Suppressor macrophage (primary cell): ENCODE data around the gene CACNG5.

Source experiments
- DNase-seq, 4 experiments: peaks; one replicate each; pipeline ENCODE4 v3.0.0-alpha.2; 2020 to 2022

The CACNG5 gene

DNA sequence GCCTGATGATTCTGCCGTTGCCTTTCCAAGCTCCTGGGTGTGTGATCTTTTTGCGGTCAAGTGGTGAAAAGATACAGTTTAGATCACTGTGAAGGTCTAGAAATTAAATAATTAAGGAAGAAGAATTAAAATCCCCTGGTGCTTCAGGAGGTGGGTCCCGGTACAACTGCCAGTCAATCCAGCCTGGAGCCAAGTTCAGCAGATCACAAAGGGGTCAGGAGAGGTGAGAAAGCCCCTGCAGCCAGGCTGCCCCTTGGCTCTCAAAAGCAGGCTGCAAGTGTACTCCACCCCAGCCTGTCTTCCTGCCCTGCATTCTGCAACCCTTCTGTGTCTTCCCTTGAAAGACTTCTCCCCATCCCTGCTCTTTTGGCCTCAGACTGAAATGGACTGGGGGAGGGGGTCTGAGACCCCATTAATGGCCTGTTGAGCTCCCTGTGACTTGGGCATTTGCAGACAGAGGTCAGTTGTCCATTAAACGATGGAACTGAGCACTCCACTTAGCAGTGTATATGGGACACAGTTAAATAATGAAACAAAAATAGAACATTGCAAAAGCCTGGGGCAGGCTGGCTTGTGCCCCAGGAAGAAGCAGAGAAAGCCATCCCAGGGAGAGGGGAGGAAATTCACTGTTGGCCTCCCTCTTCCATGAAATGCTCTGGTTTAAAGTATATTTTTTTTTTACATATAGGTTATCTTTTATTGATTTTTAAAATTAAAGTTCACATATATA is 15.1 kb downstream of the CACNG5 start:
- peak in 2 of 4 experiments; percentile 12 to 28 for DNase-seq

DNA sequence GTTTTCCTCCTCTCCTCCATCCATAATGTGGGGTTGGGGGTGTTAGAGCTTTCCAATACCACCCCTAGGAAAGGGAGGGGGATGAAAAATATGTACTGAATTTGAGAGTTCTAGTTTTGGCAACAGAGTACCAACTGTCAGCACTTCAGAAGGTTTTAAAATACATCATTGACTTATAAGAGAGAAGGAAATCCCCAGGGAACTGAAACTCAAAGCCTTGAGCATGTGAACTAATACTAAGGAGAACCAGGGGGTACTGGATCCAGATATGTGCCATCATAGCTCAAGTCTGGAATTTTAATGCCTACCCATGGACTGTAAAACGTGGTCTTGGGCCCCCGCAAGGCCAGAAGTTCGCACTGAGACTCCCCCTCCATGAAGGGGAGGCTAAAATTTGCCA is 15.8 kb downstream of the CACNG5 start:
- DNase-seq = peak; percentile 14 to 70 (median 43)

DNA sequence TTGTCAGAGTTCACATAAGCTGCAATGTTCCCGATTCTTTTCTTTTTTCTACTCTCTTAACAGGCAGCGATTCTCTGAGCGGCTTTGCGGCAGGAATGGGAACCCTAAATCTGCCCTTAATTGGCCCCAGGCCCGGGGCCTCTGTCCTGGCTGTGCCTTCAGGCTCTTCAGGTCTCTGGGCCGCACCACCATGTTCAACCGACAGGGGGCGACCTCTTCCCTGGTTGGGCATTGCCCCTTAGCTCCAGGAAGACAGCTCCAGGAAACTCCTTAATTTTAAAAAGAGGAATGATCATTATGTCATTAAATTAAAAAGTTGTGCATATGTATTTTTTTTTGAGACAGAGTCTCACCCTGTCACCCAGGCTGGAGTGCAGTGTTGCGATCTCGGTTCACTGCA is 20.3 kb downstream of the CACNG5 start:
- DNase-seq = peak in 2 of 4 experiments; percentile 7 to 27

- DNase-seq = no peak
Observed at GRCh38 chr17:66858226-66859083, 23.5 kb downstream of the CACNG5 start.

- no peak for DNase-seq
Observed at GRCh38 chr17:66859353-66859752, 24.4 kb downstream of the CACNG5 start.

DNA sequence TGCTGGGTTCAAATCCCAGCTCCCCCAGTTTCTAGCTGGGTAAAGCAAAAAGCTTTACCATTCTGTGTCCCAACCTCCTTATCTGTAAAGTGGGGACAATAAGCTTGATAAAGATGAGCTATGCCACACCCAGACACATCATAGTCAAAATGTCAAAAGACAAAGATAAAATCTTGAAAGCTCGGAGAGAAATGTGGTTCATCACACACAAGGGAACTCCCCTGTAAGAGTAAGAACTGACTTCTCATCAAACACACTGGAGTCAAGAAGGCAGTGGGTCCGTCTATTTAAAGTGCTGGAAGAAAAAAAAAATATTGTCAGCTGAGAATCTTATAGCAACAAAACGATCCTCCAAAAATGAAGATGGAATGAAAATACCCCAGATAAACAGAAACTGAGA is 25.3 kb downstream of the CACNG5 start:
- no peak for DNase-seq

GRCh38 chr17:66863820-66864219 is 28.9 kb downstream of the CACNG5 start:
- no peak for DNase-seq

- no peak for DNase-seq
Observed at GRCh38 chr17:66865151-66865550, 30.2 kb downstream of the CACNG5 start.

DNA sequence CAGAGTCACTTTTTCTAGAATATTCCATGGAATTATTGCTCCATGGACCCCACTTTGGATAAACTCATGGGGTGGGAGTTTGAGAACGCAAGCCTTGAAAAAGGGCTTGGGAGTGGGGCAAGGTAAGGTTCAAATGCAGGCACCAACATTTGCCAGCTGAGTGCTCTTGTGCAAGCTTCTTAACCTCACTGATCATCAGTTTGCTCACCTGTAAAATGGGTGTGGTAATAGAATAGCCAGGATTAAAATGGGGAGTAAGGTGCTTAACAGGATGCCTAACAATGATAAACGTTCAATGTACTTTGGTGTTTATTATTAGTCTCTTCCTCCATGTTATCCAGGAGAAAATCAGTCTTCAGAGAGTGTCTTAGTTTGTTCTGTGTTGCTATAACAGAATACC is 39.0 kb downstream of the CACNG5 start:
- DNase-seq = no peak

GRCh38 chr17:66884931-66885330 is 50.0 kb downstream of the CACNG5 start:
- no peak for DNase-seq

- DNase-seq = no peak
Observed at GRCh38 chr17:66885417-66885816, 50.5 kb downstream of the CACNG5 start.

- DNase-seq = no peak
Observed at GRCh38 chr17:66889480-66890230, 54.7 kb downstream of the CACNG5 start.

- DNase-seq = no peak
Observed at GRCh38 chr17:66892246-66892645, 57.3 kb downstream of the CACNG5 start.

GRCh38 chr17:66893382-66893781 is 58.5 kb downstream of the CACNG5 start:
- no peak for DNase-seq

GRCh38 chr17:66893863-66894262 is 58.9 kb downstream of the CACNG5 start:
- DNase-seq = no peak

DNA sequence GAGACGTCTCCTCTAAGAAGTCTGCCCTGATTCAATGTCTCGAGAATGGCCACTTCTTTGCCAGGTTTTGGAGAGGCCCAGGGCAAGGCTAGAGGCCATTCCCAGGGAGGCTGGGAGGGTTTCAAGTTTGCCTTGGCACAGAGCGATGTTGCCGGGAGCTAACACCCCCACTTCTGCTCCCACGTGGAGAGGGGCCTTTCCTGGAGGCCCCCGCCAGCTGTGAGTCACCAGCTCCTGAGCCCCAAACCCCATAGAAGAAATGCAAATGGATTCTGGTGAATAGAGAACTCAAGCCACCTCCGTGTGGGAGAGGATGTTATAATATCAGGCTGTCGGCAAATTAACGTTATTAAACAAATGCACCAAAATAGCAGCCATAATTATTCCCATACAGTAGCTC is 62.2 kb downstream of the CACNG5 start:
- DNase-seq = no peak

DNA sequence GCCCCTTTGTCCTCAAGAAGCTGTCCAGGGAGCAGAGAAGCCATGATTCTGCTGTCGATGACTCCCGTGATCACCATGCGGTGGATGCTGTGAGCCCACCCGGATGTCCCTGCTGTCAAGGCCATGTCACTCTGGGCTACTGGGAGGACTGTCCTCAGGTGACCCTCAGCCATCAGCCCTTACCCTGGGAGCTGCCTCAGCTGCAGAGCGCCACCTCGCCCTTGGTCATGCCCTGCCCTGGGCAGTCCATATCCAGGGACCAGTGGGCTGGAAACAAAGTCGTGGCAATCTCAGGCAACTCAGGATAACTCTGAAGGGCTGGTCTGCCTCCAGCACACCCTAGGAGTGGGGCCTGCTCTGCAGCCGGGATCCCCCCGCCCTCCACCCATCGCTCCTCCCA is 63.6 kb downstream of the CACNG5 start:
- DNase-seq = no peak

DNA sequence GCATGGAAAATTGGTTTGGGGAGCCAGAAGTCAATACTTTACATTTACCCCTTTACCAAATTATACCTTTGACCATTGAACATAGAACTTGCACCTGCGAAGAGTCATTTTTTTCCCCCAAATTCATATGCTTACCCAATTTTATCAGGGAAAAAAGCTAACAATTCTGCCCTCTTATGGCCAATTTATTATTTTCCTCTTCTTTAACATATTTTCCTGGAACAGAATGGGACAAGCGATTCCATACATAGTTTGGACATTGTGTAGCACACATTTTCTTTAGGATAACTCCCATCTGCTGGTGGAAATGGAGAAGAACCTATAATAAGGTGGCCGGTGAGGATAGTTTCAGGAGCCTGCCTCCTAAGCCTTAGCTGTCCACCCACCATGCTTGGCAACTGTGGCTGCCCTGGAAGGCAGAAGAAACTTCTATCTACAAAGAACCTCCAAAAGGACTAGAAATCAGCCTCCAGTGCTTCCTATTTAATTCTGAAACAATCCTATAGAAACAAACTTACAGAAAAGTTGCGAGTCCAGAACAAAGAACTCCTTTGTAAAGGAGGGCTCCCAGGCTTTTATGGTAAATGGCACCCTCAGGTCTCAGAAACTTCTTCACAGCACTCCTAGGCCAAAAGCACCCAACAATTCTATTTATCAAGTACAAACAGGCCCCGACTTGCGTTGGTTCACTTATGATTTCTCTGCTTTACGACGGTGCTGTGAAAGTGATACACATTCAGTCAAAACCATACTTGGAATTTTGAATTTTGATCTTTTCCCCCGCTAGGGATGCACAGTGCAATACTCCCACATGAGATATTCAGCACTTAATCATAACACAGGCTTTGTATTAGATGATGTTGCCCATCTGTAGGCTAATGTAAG is 65.5 kb downstream of the CACNG5 start:
- DNase-seq = peak in 1 of 4 experiments; percentile 25

DNA sequence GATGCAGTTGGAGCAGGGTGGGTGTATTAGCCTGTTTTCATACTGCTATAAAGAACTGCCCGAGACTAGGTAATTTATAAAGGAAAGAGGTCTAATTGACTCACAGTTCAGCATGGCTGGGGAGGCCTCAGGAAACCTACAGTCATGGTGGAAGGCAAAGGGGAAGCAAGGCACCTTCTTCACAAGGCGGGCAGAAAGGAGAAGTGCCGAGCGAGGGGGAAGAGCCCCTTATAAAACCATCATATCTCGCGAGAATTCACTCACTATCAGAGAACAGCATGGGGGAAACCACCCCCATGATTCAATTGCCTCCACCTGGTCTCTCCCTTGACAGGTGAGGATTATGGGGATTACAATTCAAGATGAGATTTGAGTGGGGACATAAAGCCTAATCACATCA is 68.4 kb downstream of the CACNG5 start:
- peak in 3 of 4 experiments; percentile 28 to 46 (median 36) for DNase-seq

DNA sequence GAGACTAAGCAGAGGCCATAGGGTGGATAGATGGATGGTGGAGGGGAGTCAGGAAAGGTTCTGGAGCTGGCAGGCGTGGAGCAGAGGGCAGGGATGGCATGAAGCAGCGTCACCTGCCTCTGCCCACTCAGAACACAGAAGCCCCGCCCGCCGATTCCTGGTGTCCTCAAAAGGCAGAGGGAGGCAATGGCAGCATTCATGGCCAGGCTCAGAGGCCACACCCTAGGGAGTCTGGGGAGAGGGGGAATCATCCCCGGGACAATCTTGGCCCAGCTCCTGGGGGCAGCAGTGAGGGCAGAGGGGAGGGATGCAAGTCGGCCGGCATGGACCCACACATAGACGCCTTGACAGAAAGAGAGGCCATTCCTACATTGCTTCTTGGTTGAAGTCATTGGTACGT is 68.9 kb downstream of the CACNG5 start:
- no peak for DNase-seq

DNA sequence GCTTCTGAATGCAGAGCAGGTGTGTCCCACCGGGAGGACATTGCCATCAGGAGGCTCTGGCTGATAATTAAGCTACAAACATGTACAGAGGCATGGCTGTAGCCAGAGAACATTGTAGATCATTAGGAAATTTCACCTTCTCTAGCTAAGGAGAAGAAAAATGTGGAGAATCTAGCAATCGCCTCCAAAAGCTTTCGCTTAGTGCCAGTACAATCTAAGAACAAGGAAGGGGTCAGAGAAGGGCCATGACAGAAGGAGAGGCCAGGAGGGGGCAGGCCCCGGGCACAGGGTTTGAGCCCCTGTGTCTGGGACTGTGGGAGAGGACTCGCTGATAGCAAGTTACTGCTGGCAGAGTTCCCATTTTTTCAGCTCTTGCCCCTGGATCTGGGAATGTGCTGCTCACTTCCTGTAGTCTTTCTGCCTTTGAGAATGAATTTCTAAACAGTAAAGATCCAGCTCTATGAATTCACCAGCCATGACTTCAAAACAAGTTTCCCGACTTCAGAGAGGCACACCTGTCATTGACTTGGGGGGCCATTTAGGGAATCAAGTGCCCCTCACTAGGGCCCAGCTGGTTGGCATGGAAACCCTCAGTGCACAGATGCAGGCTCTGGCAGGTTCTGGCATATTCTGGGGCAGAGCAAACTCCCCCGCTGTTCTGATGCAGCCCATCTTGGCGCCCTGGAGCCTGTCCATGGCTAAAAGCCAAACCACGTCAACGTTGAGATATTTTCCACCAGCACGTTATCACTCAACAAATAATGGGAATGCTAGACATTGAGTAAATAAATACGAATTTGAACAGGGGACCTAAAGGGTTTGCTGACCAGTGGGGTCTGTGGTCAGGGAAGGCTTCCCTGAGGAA is 70.1 kb downstream of the CACNG5 start:
- DNase-seq = no peak
